Activated CD4-positive, alpha-beta T cell treated with anti-CD3 and anti-CD28 coated beads, Interleukin-2, amount 50 U/mL, for 24 hours (primary cell): Measurements from ENCODE around the gene CMKLR1.

Source experiments
- DNase-seq, 2 donors: peaks; one replicate each; pipeline ENCODE4 v3.0.0-alpha.2; 2020; ENCODE audit warnings: low read depth in 1 of 2, low spot score in 1 of 2

The CMKLR1 gene

DNA sequence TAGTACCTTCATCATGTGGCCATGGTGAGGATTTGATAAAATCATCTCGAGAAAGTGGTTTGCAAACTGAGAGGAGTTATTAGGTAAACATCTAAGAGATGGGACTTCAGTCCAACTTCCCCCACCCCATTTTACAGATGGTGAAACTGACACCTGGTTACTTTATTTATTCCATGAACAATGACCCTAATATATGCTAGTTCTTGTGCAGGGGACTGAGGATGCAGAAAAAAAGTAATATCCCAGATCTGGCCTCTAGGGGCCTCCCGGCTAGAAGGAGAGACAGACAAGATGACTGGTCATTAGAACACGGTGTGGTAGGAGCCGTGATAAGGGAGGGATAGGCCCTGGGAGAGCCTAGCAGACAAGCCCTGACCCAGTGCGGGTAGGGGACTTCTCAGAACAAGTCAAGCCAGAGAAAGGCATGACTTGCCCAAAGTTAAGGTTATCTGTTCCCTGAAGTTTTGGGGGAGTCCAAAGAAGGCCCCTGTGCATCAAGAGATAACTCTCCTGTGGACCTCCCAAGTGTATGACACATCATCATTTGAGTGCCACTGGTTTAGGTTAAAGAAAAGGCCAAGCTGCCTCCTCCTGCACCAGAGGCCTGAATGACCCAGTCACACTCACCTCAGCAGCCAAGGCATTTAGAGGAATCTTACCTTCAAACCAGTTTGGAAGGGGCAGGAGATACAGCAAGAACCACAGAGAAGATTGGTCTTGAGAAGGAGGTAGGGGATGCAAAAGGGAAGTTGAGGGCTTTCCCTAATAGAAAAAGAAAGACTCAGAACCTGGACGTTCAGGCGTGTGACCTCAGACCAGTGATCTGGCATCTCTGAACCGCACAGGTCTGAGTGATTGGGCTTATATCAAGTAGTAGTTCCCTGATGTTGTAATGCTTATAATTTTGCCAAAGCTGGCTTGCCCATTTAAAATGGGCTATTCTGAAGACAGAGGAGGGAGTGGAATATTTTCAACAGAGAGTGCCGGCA is 1.6 kb downstream of the CMKLR1 start:
- no peak for DNase-seq

DNA sequence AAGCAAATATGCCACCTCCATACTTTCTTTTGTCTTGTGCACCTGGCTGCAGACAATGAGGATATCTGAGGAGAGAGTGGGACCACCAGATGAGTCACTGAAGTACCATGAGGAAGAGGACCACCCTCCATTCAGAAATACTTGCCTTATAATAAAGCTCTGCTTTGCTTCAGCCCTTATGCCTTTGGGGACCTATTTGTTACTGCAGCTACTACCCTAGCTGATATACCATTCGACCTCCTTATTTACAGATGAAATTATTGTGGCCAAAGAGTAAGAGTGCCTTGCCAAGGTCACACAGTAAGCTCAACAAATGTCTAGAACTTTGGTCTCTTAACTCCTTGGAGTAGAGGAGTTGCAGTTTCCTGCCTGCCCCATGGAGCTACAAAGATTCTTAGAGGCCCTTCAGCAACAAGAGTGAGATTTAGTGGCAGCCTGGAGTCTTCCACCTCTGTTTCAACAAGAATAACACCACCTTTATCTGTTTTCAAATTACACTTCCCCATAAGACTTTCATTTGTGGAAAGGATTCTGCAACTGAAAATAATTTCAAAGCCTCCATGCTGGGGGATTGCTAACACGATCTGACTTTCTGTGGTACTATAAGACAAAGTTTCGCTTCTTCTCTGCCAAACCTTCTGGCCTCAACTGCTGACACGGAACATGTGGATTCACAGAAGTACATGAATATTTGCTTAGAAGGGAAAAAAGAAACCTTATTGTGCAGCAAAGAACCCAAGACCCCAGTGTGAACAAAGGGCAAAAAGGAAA is 3.6 kb downstream of the CMKLR1 start:
- no peak for DNase-seq

- DNase-seq = no peak
Measured at GRCh38 chr12:108333898-108334699, 5.0 kb downstream of the CMKLR1 start.

DNA sequence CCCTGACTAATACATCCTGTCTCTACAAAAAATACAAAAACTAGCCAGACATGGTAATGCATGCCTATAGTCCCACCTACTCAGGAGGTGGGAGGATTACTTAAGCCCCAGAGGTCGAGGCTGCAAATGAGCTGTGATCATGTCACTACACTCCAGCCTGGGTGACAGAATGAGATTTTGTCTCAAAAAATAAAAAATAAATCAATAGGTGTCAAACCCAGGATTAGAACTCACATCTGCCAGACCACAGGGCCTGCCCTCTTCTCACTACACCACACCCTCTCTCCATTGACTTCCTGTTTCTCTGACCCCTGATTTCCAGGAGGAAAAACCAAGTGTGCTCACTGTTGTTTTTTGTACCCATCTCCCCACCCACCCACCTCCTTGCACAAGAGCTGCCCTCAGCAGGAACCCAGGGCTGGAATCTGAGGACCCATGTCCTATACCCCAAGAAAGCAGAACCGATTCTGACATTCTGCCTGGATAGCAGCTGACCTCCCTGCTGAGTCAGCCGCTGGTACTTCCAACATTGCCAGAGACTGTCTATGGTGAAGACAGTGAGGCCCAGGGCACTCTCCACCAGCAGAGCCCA is 6.2 kb downstream of the CMKLR1 start:
- no peak for DNase-seq

DNA sequence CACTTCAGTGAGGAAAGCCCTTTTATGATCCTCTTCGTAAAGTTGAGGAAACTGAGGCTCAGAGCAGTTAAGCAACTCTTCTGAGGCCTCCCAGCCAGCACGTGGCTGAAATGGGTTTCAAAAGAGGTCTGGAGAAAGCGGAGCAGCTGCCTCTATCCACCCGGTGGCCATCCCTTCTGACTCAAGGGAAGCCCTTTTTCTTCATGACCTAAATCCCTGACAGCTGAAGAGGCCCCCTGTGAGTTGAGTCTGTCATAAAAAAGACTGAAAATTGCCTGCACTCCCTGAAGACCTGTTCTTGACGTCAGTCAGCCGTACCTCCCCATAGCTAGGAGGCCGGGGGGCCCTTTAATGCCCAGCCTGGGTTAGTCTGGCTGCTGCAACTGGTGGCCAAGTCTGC is 10.7 kb downstream of the CMKLR1 start:
- no peak for DNase-seq

DNA sequence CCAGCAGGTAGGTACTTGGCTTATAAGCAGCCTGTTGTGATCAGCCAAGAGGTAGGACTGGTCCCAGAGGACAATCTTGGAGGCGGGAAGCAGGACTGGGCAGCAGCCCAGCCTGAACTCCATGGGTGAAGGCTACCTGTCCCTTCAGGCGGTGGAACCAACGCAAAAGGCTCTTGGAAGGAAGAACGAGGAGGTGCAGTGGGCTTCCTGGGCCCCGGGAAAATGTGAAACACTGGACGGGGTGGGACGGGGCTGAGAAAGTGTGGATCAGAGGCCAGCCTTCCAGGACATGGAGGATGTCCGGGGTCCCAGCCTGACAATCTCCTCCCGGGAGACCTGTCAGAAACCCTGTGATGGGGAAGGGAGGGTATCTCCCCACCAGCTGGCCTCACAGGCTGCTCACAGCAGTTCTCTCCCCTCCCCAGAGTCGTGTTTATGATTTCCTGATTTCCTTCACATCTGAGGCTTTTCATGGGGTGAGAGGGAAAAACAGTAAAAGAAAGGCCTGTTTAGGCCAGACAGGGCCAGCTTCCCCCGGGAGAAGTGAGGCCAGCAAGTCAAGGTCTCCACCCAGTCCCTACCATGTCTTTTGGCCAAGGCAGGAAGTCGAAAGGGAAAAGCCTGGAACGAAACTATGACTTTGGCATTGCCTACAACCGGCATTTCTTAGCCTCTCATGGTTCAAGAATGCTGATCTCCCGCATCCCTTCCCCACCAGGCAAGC is 11.3 kb downstream of the CMKLR1 start:
- DNase-seq = no peak

- no peak for DNase-seq
Measured at GRCh38 chr12:108326254-108326750, 12.8 kb downstream of the CMKLR1 start.

DNA sequence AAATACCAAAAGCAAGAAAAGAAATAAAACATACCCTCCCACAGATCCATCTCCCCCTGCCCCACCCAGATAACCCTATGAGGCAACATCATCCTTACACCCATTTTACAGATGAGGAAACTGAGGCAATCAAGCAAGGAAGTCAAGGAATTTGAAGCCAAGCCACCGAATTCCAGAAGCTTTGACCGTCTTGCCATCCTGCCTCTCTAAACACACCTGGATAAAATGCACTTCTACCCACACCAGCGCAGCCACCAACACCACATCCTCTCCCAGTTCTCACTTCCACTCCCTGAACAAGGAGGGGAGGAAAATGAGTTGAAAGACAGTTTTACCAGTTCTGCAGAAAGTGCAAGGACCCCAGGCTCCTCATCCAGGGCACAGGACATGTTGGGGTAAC is 13.6 kb downstream of the CMKLR1 start:
- DNase-seq = no peak

- no peak for DNase-seq
Measured at GRCh38 chr12:108325018-108325358, 14.1 kb downstream of the CMKLR1 start.

GRCh38 chr12:108324351-108325017 is 14.6 kb downstream of the CMKLR1 start:
- DNase-seq = no peak

- no peak for DNase-seq
Measured at GRCh38 chr12:108323581-108323980, 15.5 kb downstream of the CMKLR1 start.

- DNase-seq = no peak
Measured at GRCh38 chr12:108322998-108323397, 16.1 kb downstream of the CMKLR1 start.

DNA sequence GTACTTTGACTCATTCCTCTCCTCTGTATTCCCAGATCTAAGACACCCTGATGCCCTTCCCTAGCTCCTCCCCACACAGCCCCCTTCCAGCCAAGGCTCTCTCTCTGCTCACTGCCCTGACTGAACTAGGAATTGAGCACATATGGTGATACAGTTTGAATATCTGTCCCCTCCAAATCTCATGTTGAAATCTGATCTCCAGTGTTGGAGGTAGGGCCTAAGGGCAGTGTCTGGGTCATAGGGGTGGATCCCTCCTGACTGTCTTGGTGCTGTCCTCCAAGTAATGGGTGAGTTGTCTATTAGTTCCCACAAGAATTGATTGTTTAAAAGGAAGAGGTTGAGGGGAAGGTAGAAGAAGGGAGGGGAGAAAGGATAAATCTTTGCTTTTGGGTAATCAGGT is 17.4 kb downstream of the CMKLR1 start:
- no peak for DNase-seq

- no peak for DNase-seq
Measured at GRCh38 chr12:108320507-108321293, 18.4 kb downstream of the CMKLR1 start.

- no peak for DNase-seq
Measured at GRCh38 chr12:108319277-108320234, 19.6 kb downstream of the CMKLR1 start.

GRCh38 chr12:108318472-108319275 is 20.4 kb downstream of the CMKLR1 start:
- no peak for DNase-seq
